ENCODE measurements around the gene CDYL.

The CDYL gene

DNA sequence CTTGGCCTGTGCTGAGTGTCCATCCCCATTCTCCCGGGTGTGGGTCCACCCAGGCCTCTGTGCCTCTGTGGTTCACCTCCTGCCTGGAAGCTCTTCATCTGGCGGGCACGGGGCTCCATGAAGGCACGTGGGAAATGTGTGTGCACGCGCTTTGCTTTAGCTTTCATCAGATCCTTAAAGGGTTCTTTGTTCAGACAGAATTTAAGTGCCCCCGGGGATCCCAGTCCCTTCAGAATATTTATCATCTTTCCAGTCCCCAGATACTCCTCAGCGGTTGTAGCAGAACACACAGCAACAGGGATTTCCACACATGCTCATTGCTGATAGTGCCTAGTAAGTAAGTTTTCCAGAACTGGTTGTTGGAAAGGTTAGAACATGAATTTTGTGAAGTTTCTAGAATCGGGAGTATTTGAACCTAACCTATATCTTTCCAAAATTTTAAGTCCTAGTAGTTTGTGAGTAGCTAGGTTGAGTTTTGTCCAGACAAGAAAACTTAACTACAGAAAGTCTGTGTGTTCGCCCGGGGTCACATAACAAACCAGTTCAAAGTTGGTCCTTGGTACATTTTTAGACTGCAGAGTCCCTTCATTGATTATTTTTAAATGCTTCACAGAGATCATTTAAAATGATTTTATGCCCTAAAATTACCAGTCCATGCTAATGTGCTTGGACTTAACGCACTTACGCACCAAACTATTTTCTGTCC is 159.9 kb downstream of the CDYL start:
- DNase-seq (ENCODE audit: low read depth): no peak

GRCh38 chr6:4936681-4937041 is 160.5 kb downstream of the CDYL start:
- peak; percentile 63 for TF ChIP-seq CTCF (IDR thresholded peaks at IDR 0.05; ENCODE audit: low read length, missing control alignments)
- peak; percentile 78 for DNase-seq (ENCODE audit: low read depth)
- H3K4me3 ChIP-seq (replicated peaks; ENCODE audit: low read depth, low read length): no peak overlapping the region

More for the DNA sequence above, 159.9 kb downstream of the CDYL start:
- no peak overlapping the region for H3K4me3 ChIP-seq (replicated peaks; ENCODE audit: low read depth, low read length)
- no peak for TF ChIP-seq CTCF (IDR thresholded peaks at IDR 0.05; ENCODE audit: low read length, missing control alignments)

DNA sequence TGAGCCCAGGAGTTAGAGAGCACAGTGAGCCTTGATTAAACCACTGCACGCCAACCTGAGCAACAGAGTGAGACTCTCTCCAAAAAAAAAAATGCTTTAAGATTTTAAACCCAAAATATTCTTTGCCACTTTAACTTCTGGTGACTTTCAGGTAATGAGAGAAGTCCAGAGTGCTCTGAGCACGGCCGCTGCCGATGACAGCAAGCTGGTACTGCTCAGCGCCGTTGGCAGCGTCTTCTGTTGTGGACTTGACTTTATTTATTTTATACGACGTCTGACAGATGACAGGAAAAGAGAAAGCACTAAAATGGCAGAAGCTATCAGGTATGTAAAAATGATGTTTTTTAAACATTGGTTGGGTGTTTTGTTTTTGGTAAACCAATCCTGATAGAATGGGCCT is 161.2 kb downstream of the CDYL start:
- DNase-seq (ENCODE audit: low read depth): no peak

GRCh38 chr6:4939241-4939640 is 163.0 kb downstream of the CDYL start:
- no peak for DNase-seq (ENCODE audit: low read depth)
- no peak overlapping the region for H3K4me3 ChIP-seq (replicated peaks; ENCODE audit: low read depth, low read length)
- TF ChIP-seq CTCF (IDR thresholded peaks at IDR 0.05; ENCODE audit: low read length, missing control alignments): no peak

More for the DNA sequence above, 161.2 kb downstream of the CDYL start:
- no peak overlapping the region for H3K4me3 ChIP-seq (replicated peaks; ENCODE audit: low read depth, low read length)
- no peak for TF ChIP-seq CTCF (IDR thresholded peaks at IDR 0.05; ENCODE audit: low read length, missing control alignments)

DNA sequence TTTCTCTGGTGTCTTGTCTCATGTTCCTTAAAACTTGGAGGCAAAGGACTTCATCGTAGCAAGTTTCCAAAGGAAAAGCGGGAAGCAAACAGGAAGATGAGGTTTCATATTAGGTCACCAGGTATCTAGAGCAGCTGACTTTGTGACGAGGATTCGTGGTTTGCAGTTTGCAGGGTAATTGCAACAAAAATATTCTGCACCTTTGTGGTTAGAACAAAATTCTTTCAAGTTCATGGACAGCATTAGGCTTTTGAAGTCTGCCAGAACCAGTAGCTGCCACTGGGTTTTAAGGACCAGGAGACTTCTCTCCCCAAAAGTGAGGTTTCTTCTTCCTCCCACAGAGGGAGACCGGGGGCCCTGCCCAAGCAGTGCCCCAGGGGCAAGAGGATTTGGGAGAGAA is 164.2 kb downstream of the CDYL start:
- no peak for TF ChIP-seq CTCF (IDR thresholded peaks at IDR 0.05; ENCODE audit: low read length, missing control alignments)
- H3K4me3 ChIP-seq (replicated peaks; ENCODE audit: low read depth, low read length): no peak overlapping the region
- DNase-seq (ENCODE audit: low read depth): no peak

DNA sequence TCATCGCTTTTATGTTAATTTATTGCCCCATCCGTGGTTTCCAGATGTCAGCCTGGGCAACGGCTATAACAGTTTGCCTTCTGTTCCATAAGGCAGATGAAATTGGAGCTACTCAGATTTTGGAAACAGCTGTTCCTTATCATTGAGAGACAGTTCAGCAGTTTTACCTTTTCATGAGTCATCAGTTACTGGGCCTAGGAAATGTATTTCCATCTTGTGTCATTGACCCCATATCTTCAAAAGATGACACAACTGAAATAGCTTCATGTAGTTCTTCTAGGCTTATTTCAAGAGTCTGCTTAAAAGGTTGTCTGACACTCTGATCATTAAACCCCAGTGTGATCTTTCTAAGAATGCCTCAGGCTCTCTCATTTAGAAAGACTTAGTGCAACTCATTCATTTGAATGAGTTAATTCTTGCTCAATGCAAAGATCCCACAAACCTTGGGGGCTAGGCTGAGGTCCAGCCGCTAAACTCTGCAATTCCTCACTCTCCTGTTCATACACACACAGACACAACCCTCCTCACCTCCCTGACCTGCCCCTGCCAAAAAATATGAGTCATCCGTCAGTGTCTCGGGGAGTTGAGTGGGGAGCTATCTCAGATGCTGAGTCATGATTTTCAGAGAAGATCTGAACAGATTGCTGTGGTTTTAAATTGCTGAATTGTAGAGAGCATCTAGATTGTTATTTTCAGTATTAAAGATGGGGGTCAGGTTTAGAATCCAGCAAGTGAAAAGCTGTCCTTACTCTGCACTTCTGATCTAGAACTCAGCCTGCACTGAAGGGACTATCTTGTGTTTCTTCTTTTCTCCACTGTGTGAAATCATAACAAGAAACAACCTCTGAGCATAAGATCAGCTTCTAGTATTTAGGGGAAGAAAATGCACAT is 165.8 kb downstream of the CDYL start:
- no peak overlapping the region for H3K4me3 ChIP-seq (replicated peaks; ENCODE audit: low read depth, low read length)
- no peak for TF ChIP-seq CTCF (IDR thresholded peaks at IDR 0.05; ENCODE audit: low read length, missing control alignments)
- DNase-seq (ENCODE audit: low read depth): peak; percentile 88

Data from fibroblast of pulmonary artery (primary cell).